Measurements from ENCODE around the gene PRLR.

DNA sequence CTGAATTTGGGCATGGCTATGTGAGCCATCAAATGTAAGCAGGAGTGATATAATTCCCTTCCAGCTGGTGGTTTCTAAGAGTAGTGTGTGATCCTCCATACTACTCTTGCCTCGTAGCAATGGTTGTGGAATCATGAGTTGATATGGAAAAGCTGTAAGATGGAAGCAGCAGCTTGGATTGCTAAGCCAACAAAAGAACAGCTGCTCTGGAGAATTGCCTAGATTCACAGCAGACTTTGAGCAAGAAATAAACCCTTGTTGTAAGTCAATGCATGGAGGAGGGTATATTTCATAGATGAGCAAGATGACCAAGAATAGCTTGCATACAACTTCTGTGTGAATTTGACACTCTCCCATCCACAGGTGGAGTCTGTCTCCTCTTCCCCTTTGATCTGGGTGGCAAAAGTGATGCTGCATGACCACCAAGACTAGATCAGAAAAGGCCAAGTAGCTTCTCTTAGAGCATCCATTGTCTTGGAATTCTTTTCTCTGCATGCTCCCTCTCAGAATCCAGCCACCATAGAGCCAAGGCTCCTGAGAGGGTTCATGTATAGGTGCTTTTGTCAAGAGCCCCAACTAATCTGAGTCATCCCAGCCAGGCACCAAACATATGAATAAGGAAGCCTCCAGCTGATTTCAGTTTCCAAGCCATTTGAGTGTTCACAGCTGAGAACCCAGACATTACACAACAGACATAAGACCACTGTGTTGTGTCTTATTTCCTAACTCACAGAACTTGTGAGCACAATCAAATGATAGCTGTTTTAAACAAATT is 79.0 kb downstream of the PRLR start:
- TF ChIP-seq, protein P1, sequence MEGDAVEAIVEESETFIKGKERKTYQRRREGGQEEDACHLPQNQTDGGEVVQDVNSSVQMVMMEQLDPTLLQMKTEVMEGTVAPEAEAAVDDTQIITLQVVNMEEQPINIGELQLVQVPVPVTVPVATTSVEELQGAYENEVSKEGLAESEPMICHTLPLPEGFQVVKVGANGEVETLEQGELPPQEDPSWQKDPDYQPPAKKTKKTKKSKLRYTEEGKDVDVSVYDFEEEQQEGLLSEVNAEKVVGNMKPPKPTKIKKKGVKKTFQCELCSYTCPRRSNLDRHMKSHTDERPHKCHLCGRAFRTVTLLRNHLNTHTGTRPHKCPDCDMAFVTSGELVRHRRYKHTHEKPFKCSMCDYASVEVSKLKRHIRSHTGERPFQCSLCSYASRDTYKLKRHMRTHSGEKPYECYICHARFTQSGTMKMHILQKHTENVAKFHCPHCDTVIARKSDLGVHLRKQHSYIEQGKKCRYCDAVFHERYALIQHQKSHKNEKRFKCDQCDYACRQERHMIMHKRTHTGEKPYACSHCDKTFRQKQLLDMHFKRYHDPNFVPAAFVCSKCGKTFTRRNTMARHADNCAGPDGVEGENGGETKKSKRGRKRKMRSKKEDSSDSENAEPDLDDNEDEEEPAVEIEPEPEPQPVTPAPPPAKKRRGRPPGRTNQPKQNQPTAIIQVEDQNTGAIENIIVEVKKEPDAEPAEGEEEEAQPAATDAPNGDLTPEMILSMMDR (IDR thresholded peaks at IDR 0.05; ENCODE audit: low read depth, low read length) = no peak
- no peak for TF ChIP-seq EZH2phosphoT487 (IDR thresholded peaks at IDR 0.05; ENCODE audit: low read depth)

All from OCI-LY3 (cell line).